Duodenal mucosa (tissue), 2 donors: ENCODE results near the gene PLOD3.
"Not testable (repeated sequence)": the region's sequence is repeated elsewhere in the genome, so short reads cannot be mapped to it uniquely, and the experiment has no call there.

Experiments used
- H3K27ac ChIP-seq: one replicate; pipeline ENCODE4 v1.7.0; 2013; ENCODE audit warnings: low read depth, low read length
- H3K27me3 ChIP-seq, 2 donors: one replicate each; pipeline ENCODE4 v1.7.0; 2013; ENCODE audit warnings: low read length in 2 of 2, control low read depth in 1 of 2; ENCODE audit not compliant: insufficient read depth in 2 of 2, control insufficient read depth in 1 of 2
- H3K36me3 ChIP-seq, 2 donors: one replicate each; pipeline ENCODE4 v1.7.0; 2013; ENCODE audit warnings: low read length in 2 of 2, control low read depth in 1 of 2; ENCODE audit not compliant: insufficient read depth in 2 of 2, control insufficient read depth in 1 of 2
- H3K4me1 ChIP-seq, 2 donors: one replicate each; pipeline ENCODE4 v1.7.0; 2013; ENCODE audit warnings: low read length in 2 of 2, control low read depth in 1 of 2; ENCODE audit not compliant: insufficient read depth in 2 of 2, control insufficient read depth in 1 of 2
- H3K4me3 ChIP-seq, 2 donors: one replicate each; pipeline ENCODE4 v1.7.0; 2013; ENCODE audit warnings: low read length in 2 of 2, low read depth in 1 of 2
- H3K9ac ChIP-seq, 2 donors: one replicate each; pipeline ENCODE4 v1.7.0; 2013; ENCODE audit warnings: low read length in 2 of 2, low read depth in 1 of 2
- H3K9me3 ChIP-seq, 2 donors: one replicate each; pipeline ENCODE4 v1.7.0; 2013; ENCODE audit warnings: low read length in 2 of 2, control low read depth in 1 of 2; ENCODE audit not compliant: control insufficient read depth in 1 of 2

Gene PLOD3

DNA sequence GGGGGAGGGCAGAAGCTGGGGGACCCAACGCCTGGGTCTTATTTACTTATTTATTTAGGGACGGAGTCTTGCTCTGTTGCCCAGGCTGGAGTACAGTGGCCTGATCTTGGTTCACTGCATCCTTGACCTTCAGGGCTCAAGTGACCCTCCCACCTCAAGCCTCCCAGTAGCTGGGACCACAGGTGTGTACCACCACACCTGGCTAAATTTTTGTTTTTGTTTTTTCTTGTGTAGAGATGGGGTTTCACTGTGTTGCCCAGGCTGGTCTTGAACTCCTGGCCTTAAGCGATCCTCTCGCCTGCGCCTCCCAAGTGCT, 14.8 kb downstream of the PLOD3 start:
- Histone ChIP-seq H3K9ac (peak overlapping the region; percentile 43 to 48), H3K27ac (no peak overlapping the region), H3K4me1 (peaks cover 0 to 4% of the 10 kb centered on the region in 2 donors), H3K27me3 (peaks cover 0 to 7% of the 10 kb centered on the region in 2 donors), H3K4me3 (no peak overlapping the region), H3K36me3 (peaks cover 6% of the 10 kb centered on the region in 2 donors), H3K9me3 (no peaks in the 10 kb centered on the region)

DNA sequence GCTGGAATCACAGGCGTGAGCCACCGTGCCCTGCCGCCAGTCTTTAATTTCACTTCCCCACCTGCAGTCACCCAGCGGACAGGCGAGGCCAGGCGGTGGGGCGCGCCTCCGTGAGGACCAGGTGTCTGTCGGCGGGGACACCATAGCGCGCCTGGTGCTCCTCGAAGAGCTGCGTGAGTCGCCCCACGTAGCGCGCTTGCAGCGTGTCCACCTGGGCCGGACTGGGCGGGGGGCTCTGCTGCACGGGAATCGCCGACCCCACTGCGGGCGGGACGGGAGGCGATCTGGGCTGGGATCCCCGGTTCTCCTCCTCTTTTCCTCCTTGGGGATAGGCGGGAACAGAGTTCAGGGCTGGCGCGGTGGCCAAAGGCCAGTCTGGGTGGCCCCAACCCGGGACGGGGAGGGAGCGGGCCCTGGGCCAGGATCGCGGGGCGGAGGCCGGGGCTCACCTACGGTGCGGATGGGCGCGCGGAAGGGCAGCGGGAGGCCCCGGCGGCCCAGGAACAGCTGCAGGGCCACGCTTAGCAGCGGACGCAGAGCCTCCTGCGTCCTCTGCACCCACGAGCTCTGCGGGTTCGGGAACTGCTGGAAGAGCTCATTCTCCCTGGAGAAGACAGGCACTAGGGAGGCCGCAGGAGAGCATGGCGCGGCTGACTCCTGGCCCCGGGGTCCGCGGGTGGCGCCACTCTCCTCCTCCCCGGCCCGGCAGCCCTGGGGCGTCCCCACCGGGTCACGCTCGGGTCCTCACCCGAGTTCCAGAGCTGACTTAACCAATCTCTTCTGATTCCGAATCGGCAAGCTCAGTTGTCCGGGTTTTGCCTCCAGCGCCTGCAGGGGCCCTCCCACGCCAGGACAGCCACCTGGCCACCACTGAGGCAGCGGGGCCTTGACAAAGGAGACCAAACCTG, 15.4 kb downstream of the PLOD3 start:
- Histone ChIP-seq H3K9me3 (no peaks in the 10 kb centered on the region), H3K9ac (peak overlapping the region; percentile 43 to 48), H3K27ac (peak overlapping the region; percentile 81), H3K27me3 (peaks cover 0 to 7% of the 10 kb centered on the region in 2 donors), H3K4me1 (peaks cover 0 to 4% of the 10 kb centered on the region in 2 donors), H3K36me3 (peaks cover 5 to 6% of the 10 kb centered on the region in 2 donors), H3K4me3 (peak overlapping the region; percentile 52 to 77)

DNA sequence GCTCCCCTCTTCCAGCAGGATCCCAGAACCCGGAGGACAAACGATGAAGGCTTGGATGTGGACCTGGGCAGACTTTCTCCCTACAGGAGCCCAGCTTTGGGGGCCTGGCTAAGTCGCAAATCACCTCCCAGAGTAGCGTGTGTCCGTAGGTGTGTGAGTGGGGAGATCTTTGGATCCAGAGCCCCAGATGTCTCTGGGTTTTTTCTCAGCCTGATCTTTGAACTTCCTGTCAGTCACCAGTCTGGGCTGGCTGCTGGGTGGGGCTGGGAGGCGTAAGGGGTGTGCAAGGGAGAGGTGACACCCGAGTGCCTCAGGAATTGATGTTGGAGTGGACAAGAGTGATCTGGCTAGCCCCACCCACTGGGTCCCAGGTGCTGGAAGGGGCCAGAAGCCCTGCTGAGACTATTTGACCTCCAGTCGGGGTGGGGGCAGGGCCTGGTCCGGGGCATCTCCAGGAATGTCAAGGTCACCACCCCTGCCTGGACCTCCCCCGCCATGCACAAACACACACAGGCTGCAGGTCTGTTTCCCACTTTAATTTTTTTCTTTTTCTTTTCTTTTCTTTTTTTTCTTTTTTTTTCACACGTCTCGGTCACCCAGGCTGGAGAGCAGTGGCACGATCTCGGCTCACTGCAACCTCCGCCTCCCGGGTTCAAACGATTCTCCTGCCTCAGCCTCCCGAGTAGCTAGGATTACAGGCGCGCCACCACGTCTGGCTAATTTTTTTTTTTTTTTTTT, 16.4 kb downstream of the PLOD3 start, which contains the start of gene MOGAT3:
Gene MOGAT3 (minus strand): TSS at position 175 of the 738 bp plus-strand sequence. CDS start 182 bp downstream, outside the sequence.
- Histone ChIP-seq H3K9ac (peak within 1 kb of the TSS; percentile 83 to 86), H3K9me3 (no peaks in the 10 kb centered on the region), H3K4me3 (peak within 1 kb of the TSS; percentile 73 to 77), H3K27me3 (peaks cover 0 to 7% of the 10 kb centered on the region in 2 donors), H3K36me3 (peaks cover 0 to 2% of the 10 kb centered on the region in 2 donors), H3K4me1 (peaks cover 0 to 4% of the 10 kb centered on the region in 2 donors), H3K27ac (peak within 1 kb of the TSS; percentile 81)

DNA sequence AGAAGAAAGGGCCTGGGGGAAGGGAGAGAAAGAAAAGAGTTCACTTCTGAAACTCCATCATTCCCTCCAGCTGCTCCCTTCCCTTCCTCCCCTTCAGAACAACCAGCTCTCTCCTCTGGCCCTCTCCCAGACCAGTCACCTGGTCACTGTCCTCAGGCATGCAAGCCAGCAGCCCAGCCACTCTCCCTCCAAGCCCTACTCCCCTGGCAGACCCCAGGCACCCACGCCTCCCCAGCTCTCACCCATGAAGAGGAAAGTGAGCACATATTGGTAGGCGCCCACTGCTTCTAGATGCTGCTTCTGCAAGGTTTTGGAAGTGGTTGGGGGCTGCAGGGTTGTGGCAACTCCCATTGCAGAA, 16.9 kb downstream of the PLOD3 start:
- Histone ChIP-seq H3K36me3 (no peaks in the 10 kb centered on the region), H3K4me1 (peaks cover 0 to 4% of the 10 kb centered on the region in 2 donors), H3K9ac (peak overlapping the region; percentile 83 to 86), H3K9me3 (no peaks in the 10 kb centered on the region), H3K4me3 (peak overlapping the region; percentile 73 to 77), H3K27ac (peak overlapping the region; percentile 63), H3K27me3 (peaks cover 0 to 7% of the 10 kb centered on the region in 2 donors)

DNA sequence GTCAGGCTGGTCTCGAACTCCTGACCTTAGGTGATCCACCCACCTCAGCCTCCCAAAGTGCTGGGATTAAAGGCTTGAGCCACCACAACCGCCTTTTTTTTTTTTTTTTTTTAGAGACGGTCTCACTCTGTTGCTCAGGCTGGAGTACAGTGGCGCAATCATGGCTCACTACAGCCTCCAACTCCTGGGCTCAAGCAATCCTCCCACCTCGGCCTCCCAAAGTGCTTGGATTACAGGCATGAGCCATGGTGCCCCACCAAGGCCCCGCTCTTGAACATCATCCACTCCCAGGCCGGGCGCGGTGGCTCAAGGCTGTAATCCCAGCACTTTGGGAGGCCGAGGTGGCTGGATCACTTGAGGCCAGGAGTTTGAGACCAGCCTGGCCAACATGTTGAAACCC, 17.9 kb downstream of the PLOD3 start:
- not testable (repeated sequence) for H3K4me1 ChIP-seq, H3K4me3 ChIP-seq, H3K27ac ChIP-seq, H3K9ac ChIP-seq, H3K36me3 ChIP-seq, H3K9me3 ChIP-seq, H3K27me3 ChIP-seq

DNA sequence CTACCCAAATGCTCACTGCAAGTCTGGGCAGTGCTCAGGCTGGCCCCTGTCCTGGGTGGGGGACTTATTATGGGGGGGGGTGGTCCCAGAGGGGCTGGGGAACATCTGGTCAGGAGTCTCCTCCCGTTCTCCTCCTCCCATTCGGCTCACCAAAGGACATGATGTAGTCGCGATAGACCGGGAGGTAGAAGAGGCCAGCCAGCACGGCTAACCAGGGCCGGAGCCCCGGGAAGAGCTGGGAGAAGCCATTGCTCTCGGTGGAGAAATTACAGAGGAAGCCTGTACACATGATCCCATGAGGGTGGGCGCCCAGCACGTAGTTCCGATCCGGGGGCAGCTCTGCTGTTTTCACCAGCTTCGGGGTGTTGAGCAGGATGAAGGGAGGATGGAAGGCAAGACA, 18.9 kb downstream of the PLOD3 start:
- Histone ChIP-seq H3K4me1 (peaks cover 0 to 4% of the 10 kb centered on the region in 2 donors), H3K27me3 (peaks cover 0 to 7% of the 10 kb centered on the region in 2 donors), H3K4me3 (no peak overlapping the region)

DNA sequence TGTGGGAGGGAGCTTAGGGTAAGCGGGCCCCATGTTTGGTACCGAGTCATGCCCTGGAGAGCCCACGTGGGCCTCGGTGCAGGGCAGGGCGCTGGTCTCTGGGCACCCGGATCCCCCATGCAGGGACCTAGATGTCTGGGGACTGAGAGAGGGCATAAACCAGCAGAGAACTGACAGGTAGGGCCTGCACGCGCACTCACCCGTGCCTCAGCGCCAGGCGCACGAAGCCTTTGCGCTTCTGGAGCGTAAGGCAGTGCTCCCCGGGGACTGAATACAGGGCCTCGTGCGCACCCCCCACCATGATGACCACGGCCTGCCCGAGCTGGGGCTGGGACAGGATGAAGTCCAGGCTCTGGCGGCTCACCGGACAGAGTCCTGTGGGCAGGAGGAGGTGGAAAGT, 19.4 kb downstream of the PLOD3 start:
- H3K27me3 ChIP-seq, result peaks cover 0 to 7% of the 10 kb centered on the region in 2 donors
- H3K4me3 ChIP-seq, result no peak overlapping the region

More for the DNA sequence above, 18.9 kb downstream of the PLOD3 start:
- Histone ChIP-seq H3K27ac (no peak overlapping the region), H3K9ac (no peak overlapping the region), H3K9me3 (no peaks in the 10 kb centered on the region), H3K36me3 (no peaks in the 10 kb centered on the region)

DNA sequence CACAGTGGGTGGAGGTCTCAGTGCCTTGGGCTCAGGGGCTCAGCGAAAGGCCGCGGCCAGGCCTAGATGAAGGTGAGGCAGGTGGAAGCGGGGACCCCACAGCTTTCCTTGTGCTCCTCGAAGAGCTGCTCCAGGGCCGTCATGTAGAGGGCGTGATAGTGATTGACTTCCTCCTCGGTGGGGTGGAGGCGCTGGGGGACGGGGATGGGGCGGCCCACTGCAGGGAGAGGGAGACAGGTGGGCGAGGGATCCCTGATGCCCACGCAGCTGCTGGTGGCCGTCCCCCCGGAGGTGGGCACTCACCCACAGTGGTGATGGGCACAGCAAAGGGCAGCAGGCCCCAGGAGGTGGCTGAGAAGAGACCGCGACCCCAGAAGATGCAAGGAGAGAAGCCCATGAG, 21.5 kb downstream of the PLOD3 start:
- no peaks in the 10 kb centered on the region for H3K36me3 ChIP-seq
- H3K9ac ChIP-seq, result no peak overlapping the region
- H3K27me3 ChIP-seq, result peaks cover 0 to 3% of the 10 kb centered on the region in 2 donors
- H3K27ac ChIP-seq, result no peak overlapping the region
- H3K4me3 ChIP-seq, result no peak overlapping the region
- H3K4me1 ChIP-seq, result no peaks in the 10 kb centered on the region
- H3K9me3 ChIP-seq, result no peaks in the 10 kb centered on the region

More for the DNA sequence above, 19.4 kb downstream of the PLOD3 start:
- H3K36me3 ChIP-seq, result no peaks in the 10 kb centered on the region
- H3K9me3 ChIP-seq, result no peaks in the 10 kb centered on the region
- peaks cover 0 to 4% of the 10 kb centered on the region in 2 donors for H3K4me1 ChIP-seq
- no peak overlapping the region for H3K27ac ChIP-seq
- H3K9ac ChIP-seq, result no peak overlapping the region

DNA sequence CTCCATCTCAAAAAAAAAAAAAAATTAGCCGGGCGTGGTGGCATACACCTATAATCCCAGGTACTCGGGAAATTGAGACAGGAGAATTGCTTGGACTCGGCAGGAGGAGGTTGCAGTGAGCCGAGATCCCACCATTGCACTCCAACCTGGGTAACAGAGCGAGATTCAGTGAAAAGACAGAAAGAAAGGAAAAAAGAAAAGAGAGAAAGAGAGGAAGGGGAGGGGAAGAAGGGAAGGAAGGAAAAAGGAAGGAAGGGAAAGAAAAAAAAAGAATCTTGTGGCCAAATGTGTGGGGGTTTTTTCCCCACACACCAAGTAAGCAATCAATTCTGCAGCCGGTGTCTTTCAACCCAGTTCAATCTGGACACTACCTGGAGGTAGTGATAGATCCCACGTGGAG, 28.3 kb downstream of the PLOD3 start:
- H3K36me3 ChIP-seq, result no peaks in the 10 kb centered on the region
- no peak overlapping the region for H3K9ac ChIP-seq
- no peaks in the 10 kb centered on the region for H3K27me3 ChIP-seq
- H3K27ac ChIP-seq, result no peak overlapping the region
- no peaks in the 10 kb centered on the region for H3K9me3 ChIP-seq
- H3K4me3 ChIP-seq, result no peak overlapping the region
- H3K4me1 ChIP-seq, result no peaks in the 10 kb centered on the region

DNA sequence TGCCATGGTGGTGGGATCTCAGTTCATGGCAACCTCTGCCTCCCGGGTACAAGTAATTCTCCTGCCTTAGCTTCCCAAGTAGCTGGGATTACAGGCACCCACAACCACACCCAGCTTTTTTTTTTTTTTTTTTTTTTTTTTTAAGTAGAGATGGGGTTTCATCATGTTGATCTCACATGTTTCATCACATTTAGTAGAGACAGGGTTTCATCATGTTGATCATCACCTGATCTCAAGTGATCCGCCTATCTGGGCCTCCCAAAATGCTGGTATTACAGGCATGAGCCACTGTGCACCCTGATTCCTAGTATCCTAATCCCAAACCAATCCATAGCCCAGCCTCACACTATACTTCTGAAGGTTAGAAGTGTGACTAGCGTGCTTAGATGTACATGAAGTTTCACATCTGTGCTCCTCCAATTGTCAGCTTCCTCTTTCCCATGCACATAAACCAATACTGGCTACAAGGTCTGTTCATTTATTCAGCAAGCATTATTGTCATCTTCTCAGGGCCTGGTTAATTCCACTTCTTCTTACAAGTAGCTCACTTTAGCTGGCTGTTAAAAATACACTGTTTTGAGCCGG, 30.4 kb downstream of the PLOD3 start:
- Histone ChIP-seq H3K27me3 (no peaks in the 10 kb centered on the region), H3K9ac (no peak overlapping the region)

More for the DNA sequence above, 30.4 kb downstream of the PLOD3 start:
- Histone ChIP-seq H3K27ac (no peak overlapping the region), H3K4me3 (no peak overlapping the region), H3K4me1 (peaks cover 0 to 3% of the 10 kb centered on the region in 2 donors), H3K9me3 (no peaks in the 10 kb centered on the region), H3K36me3 (no peaks in the 10 kb centered on the region)
